ENCODE data around the gene RAB1B.

Gene RAB1B

GRCh38 chr11:66268244-66268951 lies at the start of gene RAB1B:
RAB1B (plus strand) TSS chr11:66268639; CDS start chr11:66268680, 41 bp downstream.
- peak; percentile 100 for DNase-seq

GRCh38 chr11:66218846-66219620 lies 49.4 kb upstream of the RAB1B start:
- no peak for DNase-seq

- DNase-seq = no peak
Observed at GRCh38 chr11:66219846-66220565, 48.4 kb upstream of the RAB1B start.

GRCh38 chr11:66220566-66220935 lies 47.9 kb upstream of the RAB1B start:
- DNase-seq = no peak

GRCh38 chr11:66221012-66221411 lies 47.4 kb upstream of the RAB1B start:
- no peak for DNase-seq

- DNase-seq = no peak
Observed at GRCh38 chr11:66221726-66222236, 46.7 kb upstream of the RAB1B start.

GRCh38 chr11:66222358-66223149 lies 45.9 kb upstream of the RAB1B start:
- DNase-seq = peak; percentile 95

- no peak for DNase-seq
Observed at GRCh38 chr11:66224226-66224855, 44.1 kb upstream of the RAB1B start.

GRCh38 chr11:66225066-66225465 lies 43.4 kb upstream of the RAB1B start:
- DNase-seq = no peak

GRCh38 chr11:66226101-66226500 lies 42.3 kb upstream of the RAB1B start:
- no peak for DNase-seq

- no peak for DNase-seq
Observed at GRCh38 chr11:66227700-66228099, 40.7 kb upstream of the RAB1B start.

GRCh38 chr11:66228521-66228920 lies 39.9 kb upstream of the RAB1B start:
- no peak for DNase-seq

GRCh38 chr11:66230156-66230555 lies 38.3 kb upstream of the RAB1B start:
- no peak for DNase-seq

- no peak for DNase-seq
Observed at GRCh38 chr11:66230978-66231377, 37.5 kb upstream of the RAB1B start.

GRCh38 chr11:66231561-66231960 lies 36.9 kb upstream of the RAB1B start:
- DNase-seq = no peak

GRCh38 chr11:66232769-66233168 lies 35.7 kb upstream of the RAB1B start:
- DNase-seq = no peak

- DNase-seq = no peak
Observed at GRCh38 chr11:66233301-66233700, 35.1 kb upstream of the RAB1B start.

- no peak for DNase-seq
Observed at GRCh38 chr11:66235141-66235540, 33.3 kb upstream of the RAB1B start.

GRCh38 chr11:66237867-66238266 lies 30.6 kb upstream of the RAB1B start:
- DNase-seq = no peak

- no peak for DNase-seq
Observed at GRCh38 chr11:66238786-66239413, 29.5 kb upstream of the RAB1B start.

GRCh38 chr11:66239511-66239910 lies 28.9 kb upstream of the RAB1B start:
- DNase-seq = no peak
